Endothelial cell of coronary artery (primary cell): Measurements from ENCODE around the gene CARTPT. TPM values are rescaled to one million over a fixed set of nuclear protein-coding genes. Genes with fewer than 3 reads are reported as not detected.

ENCODE experiments used
- total RNA-seq: library from RNA; depleted of rRNA; stranded (reverse); fragments of >200 nt; gene quantifications from 2 replicates; pipeline ENCODE4 v1.2.3, GENCODE V29; 2014

CARTPT gene
- total RNA-seq = not detected in 2 replicates

DNA sequence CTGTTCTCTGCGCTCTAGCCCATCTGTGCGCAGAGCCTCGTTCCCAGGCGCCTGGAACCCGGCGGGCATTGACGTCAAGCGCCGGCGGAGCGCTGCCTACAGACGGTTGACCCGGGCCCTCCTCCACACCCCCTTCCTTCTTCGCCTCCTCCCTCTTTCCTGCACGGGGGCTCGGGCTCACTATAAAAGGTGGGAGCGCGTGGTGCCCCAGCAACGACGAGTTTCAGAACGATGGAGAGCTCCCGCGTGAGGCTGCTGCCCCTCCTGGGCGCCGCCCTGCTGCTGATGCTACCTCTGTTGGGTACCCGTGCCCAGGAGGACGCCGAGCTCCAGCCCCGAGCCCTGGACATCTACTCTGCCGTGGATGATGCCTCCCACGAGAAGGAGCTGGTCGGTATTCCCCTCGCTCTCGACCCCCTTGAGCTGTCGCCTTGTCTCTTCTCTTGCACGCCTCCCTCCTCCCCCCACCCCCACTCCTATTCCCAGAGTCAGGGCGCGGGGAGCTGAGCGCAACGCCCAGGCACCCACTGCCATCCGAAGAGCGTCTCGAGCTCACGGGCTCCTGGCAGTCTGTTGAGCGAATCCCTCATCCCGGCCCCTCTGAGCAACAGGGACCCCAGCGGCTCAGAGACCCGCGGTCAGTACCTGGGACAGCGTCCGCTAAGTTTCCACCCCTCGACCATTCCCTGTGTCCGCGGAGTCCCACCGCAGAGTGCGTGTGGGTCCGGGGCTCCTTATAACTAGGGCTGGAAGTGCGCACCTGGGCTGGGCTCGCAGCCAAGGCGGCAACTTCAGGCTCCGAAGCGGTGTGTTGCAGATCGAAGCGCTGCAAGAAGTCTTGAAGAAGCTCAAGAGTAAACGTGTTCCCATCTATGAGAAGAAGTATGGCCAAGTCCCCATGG lies at the start of gene CARTPT:
CARTPT (plus strand) TSS at position 213 of the 902 bp plus-strand sequence; CDS start at position 232, 19 bp downstream.

Other genes starting within 250 kb of the CARTPT start
- 15.5 and 16.8 TPM in 2 replicates for gene MCCC2, start 131.9 kb upstream of the CARTPT start, total RNA-seq